HAP-1 (cell line): ENCODE data around the gene MAGEA3.
"Not testable (repeated sequence)": the region's sequence is repeated elsewhere in the genome, so short reads cannot be mapped to it uniquely, and the experiment has no call there.

Experiments used
- DNase-seq, 2 experiments: peaks; one replicate each; pipeline ENCODE4 v3.0.0-alpha.2; 2016 to 2020; ENCODE audit warnings: low spot score in 2 of 2
- H3K27me3 ChIP-seq: fragments of 250-450 bp; sonication (Bioruptor Pico); 2 replicates; pipeline ENCODE4 v1.5.1; 2020; ENCODE audit warnings: low read depth, mild to moderate bottlenecking, moderate library complexity
- H3K36me3 ChIP-seq: fragments of 250-450 bp; sonication (Bioruptor Pico); replicated peaks from 2 replicates; pipeline ENCODE4 v1.5.1; 2020; ENCODE audit warnings: mild to moderate bottlenecking
- H3K4me1 ChIP-seq: fragments of 250-450 bp; sonication (Bioruptor Pico); 2 replicates; pipeline ENCODE4 v1.5.1; 2020; ENCODE audit warnings: mild to moderate bottlenecking
- H3K4me3 ChIP-seq: fragments of 250-450 bp; sonication (Bioruptor Pico); 2 replicates; pipeline ENCODE4 v1.5.1; 2020; ENCODE audit warnings: mild to moderate bottlenecking, moderate library complexity
- H3K9me3 ChIP-seq: fragments of 250-450 bp; sonication (Bioruptor Pico); 2 replicates; pipeline ENCODE4 v1.5.1; 2020; ENCODE audit warnings: mild to moderate bottlenecking, moderate library complexity
- in situ Hi-C: fragments of 300-500 bp; cut with MboI; formaldehyde crosslinking; loops from 3 replicates; pipeline ENCODE4 v1.14.3; 2020; ENCODE audit warnings: low sequenced_read_pairs, inconsistent platforms, mixed read lengths

Gene MAGEA3

DNA sequence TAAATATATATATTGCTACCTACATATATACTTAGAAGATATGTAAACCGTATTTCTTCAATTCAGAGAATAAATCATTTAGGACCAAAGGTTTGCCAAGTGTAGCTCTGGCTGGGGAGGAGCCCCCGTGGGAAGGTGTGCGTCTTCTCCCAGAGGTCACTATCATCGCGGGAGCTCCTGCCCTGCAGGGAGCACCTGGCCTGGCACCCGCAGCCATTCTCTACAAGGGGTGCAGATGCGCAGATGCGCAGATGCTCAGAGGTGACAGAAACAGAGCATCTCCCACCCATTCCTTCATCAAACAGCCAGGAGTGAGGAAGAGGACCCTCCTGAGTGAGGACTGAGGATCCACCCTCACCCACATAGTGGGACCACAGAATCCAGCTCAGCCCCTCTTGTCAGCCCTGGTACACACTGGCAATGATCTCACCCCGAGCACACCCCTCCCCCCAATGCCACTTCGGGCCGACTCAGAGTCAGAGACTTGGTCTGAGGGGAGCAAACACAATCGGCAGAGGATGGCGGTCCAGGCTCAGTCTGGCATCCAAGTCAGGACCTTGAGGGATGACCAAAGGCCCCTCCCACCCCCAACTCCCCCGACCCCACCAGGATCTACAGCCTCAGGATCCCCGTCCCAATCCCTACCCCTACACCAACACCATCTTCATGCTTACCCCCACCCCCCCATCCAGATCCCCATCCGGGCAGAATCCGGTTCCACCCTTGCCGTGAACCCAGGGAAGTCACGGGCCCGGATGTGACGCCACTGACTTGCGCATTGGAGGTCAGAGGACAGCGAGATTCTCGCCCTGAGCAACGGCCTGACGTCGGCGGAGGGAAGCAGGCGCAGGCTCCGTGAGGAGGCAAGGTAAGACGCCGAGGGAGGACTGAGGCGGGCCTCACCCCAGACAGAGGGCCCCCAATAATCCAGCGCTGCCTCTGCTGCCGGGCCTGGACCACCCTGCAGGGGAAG, 15.5 kb downstream of the MAGEA3 start, which contains the start of gene MAGEA2B:
TSS of gene MAGEA2B (plus strand) at position 814 of the 973 bp plus-strand sequence. CDS start 2,479 bp downstream, outside the sequence.
- H3K36me3 ChIP-seq, in situ Hi-C loops, H3K4me3 ChIP-seq, DNase-seq, H3K27me3 ChIP-seq, H3K9me3 ChIP-seq, H3K4me1 ChIP-seq: not testable (repeated sequence)

DNA sequence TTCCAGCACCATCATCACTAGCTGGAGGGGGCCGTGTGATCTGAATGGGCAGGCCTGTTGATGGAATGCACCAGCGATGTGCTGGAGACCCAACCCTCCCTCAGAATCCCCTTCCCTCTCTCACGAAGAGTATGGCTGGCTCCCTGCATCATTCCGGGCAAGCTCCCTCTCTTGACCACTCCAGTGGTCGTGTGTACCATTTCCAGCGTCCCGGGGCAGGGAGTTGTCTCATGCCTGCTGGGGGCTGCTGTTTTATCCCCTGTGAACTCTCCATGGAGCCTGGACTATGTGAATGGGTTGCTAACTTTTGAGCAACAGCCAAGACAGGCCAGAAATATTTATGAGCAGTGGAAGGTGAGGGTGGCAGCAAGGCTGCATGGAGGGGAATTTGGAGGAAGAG, 26.8 kb downstream of the MAGEA3 start:
- in situ Hi-C loops: no loop called here
- no peak for DNase-seq
- Histone ChIP-seq H3K27me3 (no peaks in the 10 kb centered on the region), H3K36me3 (no peaks in the 10 kb centered on the region), H3K9me3 (no peaks in the 10 kb centered on the region), H3K4me1 (no peaks in the 10 kb centered on the region), H3K4me3 (no peak overlapping the region)

DNA sequence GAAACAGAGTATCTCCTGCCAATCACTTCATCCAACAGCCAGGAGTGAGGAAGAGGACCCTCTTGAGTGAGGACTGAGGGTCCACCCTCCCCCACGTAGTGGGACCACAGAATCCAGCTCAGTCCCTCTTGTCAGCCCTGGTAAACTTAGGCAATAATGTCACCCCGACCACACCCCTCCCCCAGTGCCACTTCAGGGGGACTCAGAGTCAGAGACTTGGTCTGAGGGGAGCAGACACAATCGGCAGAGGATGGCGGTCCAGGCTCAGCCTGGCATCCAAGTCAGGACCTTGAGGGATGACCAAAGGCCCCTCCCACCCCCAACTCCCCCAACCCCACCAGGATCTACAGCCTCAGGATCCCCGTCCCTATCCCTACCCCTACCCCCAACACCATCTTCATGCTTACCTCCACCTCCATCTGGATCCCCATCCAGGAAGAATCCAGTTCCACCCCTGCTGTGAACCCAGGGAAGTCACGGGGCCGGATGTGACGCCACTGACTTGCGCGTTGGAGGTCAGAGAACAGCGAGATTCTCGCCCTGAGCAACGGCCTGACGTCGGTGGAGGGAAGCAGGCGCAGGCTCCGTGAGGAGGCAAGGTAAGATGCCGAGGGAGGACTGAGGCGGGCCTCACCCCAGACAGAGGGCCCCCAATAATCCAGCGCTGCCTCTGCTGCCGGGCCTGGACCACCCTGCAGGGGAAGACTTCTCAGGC, 34.8 kb downstream of the MAGEA3 start, which contains the start of the genes CSAG1 and MAGEA12:
TSS of gene CSAG1 (minus strand) at position 461 of the 715 bp plus-strand sequence. CDS start 1,261 bp downstream, outside the sequence.
TSS of gene MAGEA12 (plus strand) at position 497 of the 715 bp plus-strand sequence. CDS start 2,405 bp downstream, outside the sequence.
- Histone ChIP-seq H3K27me3 (no peaks in the 10 kb centered on the region; the same call in 1 of the 2 replicates), H3K9me3 (no peaks in the 10 kb centered on the region), H3K4me1 (no peaks in the 10 kb centered on the region), H3K4me3 (no peak within 1 kb of the TSS), H3K36me3 (no peaks in the 10 kb centered on the region)
- DNase-seq: no peak
- in situ Hi-C loops: no loop called here

DNA sequence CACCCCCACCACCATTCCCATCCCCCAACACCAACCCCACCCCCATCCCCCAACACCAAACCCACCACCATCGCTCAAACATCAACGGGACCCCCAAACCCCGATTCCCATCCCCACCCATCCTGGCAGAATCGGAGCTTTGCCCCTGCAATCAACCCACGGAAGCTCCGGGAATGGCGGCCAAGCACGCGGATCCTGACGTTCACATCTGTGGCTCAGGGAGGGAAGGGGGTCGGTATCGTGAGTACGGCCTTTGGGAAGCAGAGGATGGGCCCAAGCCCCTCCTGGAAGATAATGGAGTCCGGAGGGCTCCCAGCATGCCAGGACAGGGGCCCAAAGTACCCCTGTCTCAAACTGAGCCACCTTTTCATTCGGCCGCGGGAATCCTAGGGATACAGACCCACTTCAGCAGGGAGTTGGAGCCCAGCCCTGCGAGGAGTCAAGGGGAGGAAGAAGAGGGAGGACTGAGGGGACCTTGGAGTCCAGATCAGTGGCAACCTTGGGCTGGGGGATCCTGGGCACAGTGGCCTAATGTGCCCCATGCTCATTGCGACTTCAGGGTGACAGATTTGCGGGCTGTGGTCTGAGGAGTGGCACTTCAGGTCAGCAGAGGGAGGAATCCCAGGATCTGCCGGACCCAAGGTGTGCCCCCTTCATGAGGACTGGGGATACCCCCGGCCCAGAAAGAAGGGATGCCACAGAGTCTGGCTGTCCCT, 35.7 kb downstream of the MAGEA3 start:
- in situ Hi-C loops, H3K36me3 ChIP-seq, DNase-seq, H3K4me3 ChIP-seq, H3K4me1 ChIP-seq, H3K27me3 ChIP-seq, H3K9me3 ChIP-seq: not testable (repeated sequence)

DNA sequence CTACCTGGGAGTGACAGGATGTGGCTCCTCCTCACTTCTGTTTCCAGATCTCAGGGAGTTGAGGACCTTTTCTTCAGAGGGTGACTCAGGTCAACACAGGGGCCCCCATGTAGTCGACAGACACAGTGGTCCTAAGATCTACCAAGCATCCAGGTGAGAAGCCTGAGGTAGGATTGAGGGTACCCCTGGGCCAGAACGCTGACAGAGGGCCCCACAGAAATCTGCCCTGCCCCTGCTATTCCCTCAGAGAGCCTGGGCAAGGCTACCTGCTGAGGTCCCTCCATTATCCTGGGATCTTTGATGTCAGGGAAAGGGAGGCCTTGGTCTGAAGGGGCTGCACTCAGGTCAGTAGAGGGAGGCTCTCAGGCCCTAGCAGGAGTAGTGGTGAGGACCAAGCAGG, 36.5 kb downstream of the MAGEA3 start:
- no peak overlapping the region for H3K4me3 ChIP-seq
- no peaks in the 10 kb centered on the region for H3K4me1 ChIP-seq
- in situ Hi-C loops: no loop called here
- no peaks in the 10 kb centered on the region; the same call in 1 of the 2 replicates for H3K27me3 ChIP-seq
- DNase-seq: no peak
- no peaks in the 10 kb centered on the region for H3K36me3 ChIP-seq
- no peaks in the 10 kb centered on the region for H3K9me3 ChIP-seq

DNA sequence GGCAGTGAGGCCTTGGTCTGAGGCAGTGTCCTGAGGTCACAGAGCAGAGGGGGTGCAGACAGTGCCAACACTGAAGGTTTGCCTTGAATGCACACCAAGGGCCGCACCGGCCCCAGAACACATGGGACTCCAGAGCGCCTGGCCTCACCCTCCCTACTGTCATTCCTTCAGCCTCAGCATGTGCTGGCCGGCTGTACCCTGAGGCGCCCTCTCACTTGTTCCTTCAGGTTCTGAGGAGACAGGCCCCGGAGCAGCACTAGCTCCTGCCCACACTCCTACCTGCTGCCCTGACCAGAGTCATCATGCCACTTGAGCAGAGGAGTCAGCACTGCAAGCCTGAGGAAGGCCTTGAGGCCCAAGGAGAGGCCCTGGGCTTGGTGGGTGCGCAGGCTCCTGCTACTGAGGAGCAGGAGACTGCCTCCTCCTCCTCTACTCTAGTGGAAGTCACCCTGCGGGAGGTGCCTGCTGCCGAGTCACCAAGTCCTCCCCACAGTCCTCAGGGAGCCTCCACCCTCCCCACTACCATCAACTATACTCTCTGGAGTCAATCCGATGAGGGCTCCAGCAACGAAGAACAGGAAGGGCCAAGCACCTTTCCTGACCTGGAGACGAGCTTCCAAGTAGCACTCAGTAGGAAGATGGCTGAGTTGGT, 37.4 kb downstream of the MAGEA3 start:
- in situ Hi-C loops: no loop called here
- H3K27me3 ChIP-seq: no peaks in the 10 kb centered on the region
- H3K4me3 ChIP-seq: no peak overlapping the region
- no peaks in the 10 kb centered on the region for H3K9me3 ChIP-seq
- DNase-seq: no peak
- no peaks in the 10 kb centered on the region for H3K36me3 ChIP-seq
- H3K4me1 ChIP-seq: no peaks in the 10 kb centered on the region

DNA sequence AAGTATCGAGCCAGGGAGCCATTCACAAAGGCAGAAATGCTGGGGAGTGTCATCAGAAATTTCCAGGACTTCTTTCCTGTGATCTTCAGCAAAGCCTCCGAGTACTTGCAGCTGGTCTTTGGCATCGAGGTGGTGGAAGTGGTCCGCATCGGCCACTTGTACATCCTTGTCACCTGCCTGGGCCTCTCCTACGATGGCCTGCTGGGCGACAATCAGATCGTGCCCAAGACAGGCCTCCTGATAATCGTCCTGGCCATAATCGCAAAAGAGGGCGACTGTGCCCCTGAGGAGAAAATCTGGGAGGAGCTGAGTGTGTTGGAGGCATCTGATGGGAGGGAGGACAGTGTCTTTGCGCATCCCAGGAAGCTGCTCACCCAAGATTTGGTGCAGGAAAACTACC, 37.9 kb downstream of the MAGEA3 start:
- H3K27me3 ChIP-seq, DNase-seq, H3K36me3 ChIP-seq, in situ Hi-C loops, H3K9me3 ChIP-seq, H3K4me3 ChIP-seq, H3K4me1 ChIP-seq: not testable (repeated sequence)

DNA sequence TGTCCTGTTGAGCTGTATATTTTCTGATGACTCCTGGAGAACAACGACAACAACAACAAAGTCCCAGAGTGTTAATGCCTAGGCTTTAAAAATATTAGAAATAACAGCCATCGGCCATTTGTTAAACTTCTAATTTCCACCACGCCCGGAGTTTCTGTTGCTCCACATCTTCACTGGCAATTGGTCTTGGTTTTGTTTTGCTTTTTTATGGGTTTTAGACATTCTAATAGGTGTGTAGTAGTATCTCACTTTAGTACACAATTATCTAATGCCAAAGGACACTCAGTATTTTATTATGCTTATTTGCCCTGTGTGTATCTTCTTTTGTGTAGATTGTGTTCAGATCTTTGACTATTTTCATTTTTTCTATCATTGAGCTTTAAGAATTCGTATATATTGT, 40.0 kb downstream of the MAGEA3 start:
- H3K27me3 ChIP-seq: no peaks in the 10 kb centered on the region
- H3K36me3 ChIP-seq: no peaks in the 10 kb centered on the region
- H3K4me1 ChIP-seq: no peaks in the 10 kb centered on the region

More for the DNA sequence above, 40.0 kb downstream of the MAGEA3 start:
- DNase-seq: no peak
- H3K9me3 ChIP-seq: no peaks in the 10 kb centered on the region
- no peak overlapping the region for H3K4me3 ChIP-seq
- in situ Hi-C loops: no loop called here
